Right lobe of liver (tissue), 6 donors: Measurements from ENCODE around the gene SLC25A45. TPM values are rescaled to one million over a fixed set of nuclear protein-coding genes. Genes with fewer than 3 reads are reported as not detected.
A peak's percentile ranks its signal among the peaks of the same experiment; 100 is the strongest.

Experiments
- ATAC-seq, 4 donors: fragments of 200-7000 bp; cut with Tn5 transposase; one replicate each; pipeline ENCODE4 v1.9.1; 2020; ENCODE audit warnings: mild to moderate bottlenecking in 4 of 4, moderate library complexity in 4 of 4
- DNase-seq, 3 donors: peaks; one replicate each; pipeline ENCODE4 v3.0.0-alpha.2; 2020
- H3K27ac ChIP-seq, 3 donors: fragments of 200-600 bp; one replicate each; pipeline ENCODE4 v1.8.0; 2022
- H3K27me3 ChIP-seq, 2 donors: fragments of 200-600 bp; one replicate each; pipeline ENCODE4 v1.8.0; 2022
- H3K36me3 ChIP-seq, 4 donors: fragments of 200-600 bp; sonication (generic) in 1 of 4; one replicate each; pipeline versions ENCODE4 v1.5.1 to v1.8.0; 2017 to 2022; ENCODE audit warnings: control low read depth in 1 of 4
- H3K4me1 ChIP-seq, 4 donors: fragments of 200-600 bp; sonication (generic) in 1 of 4; one replicate each; pipeline versions ENCODE4 v1.5.1 to v1.8.0; 2017 to 2022; ENCODE audit warnings: control low read depth in 1 of 4
- H3K4me3 ChIP-seq, 3 donors: fragments of 200-600 bp; one replicate each; pipeline ENCODE4 v1.8.0; 2022
- H3K9me3 ChIP-seq, 4 donors: fragments of 200-600 bp; sonication (generic) in 1 of 4; one replicate each; pipeline versions ENCODE4 v1.5.1 to v1.8.0; 2017 to 2022; ENCODE audit warnings: control low read depth in 1 of 4
- POLR2A ChIP-seq: fragments of 450-650 bp; IDR thresholded peaks from one replicate; pipeline ENCODE4 v1.6.1; 2017; ENCODE audit warnings: antibody characterized with exemption, mild to moderate bottlenecking
- WGBS: methylation state at CpG from one replicate; pipeline ENCODE4 v1.1.6; 2018; ENCODE audit warnings: low coverage, low lambda C conversion rate; ENCODE audit not compliant: insufficient coverage; ENCODE audit errors: missing lambda C conversion rate; 5-methylcytosine and 5-hydroxymethylcytosine counted together
- intact Hi-C, 2 donors: fragments of 100-400 bp; cut with DNase I; formaldehyde crosslinking; loops; one replicate each; pipeline versions ENCODE4 v1.11.2 to v1.14.1; 2022
- total RNA-seq, 6 experiments: library from RNA; depleted of rRNA in 2 of 6; stranded (reverse); fragments of >200 nt in 2 of 6; fragmentation: NEBNext Ultra II Directional in 3 of 6; extraction: Animal tissue kit (Norgen Biotek cat#: 25700) in 3 of 6; gene quantifications; one replicate each; pipeline versions ENCODE4 v1.1.0 to v1.2.4, GENCODE V29; 2016 to 2023
- TF ChIP-seq, protein P1 (sequence below), 4 donors: fragments of 200-600 bp in 3 of 4; fragments of 450-650 bp in 1 of 4; IDR thresholded peaks; one replicate each; pipeline versions ENCODE4 v1.5.1 to v1.8.0; 2016 to 2022; ENCODE audit warnings: antibody characterized with exemption in 4 of 4, mild to moderate bottlenecking in 2 of 4
- donor health status: DM: no; HTN: yes; CAD: no.
- donor health status: DM: no; HTN: no; CAD: no.
- donor health status: DM: no; HTN: no; CAD: no.
- donor health status: DM: no; HTN: yes; CAD: no.
- donor health status: DM: no; HTN: yes; CAD: no.

Gene SLC25A45
- total RNA-seq, 6 experiments from 2014 or later: 7.5 to 17.5 (median 12.1) TPM

DNA sequence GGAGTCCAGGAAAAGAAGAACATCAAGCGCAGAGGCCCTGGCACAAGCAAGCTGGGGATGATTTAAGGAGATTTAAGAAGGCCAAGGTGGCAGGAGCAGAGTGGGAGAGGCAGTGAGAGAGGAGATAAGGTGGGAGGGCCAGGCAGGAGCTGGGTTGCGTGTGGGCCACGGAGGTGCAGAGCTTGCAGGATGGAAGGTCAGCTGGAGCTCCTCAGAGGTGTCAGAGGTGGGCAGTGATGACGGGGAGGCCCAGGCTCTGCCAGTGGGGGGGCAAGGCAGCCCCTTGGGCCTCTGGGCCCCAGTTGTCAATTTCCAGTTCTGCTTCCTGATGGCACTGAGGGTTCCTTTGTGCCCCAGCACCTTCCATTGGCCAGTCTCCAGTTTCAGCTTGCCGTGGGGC is 10.5 kb upstream of the SLC25A45 start:
- Histone ChIP-seq H3K4me3 (no peak overlapping the region), H3K36me3 (peaks cover 0 to 11% (median 5%) of the 10 kb centered on the region in 4 donors), H3K9me3 (no peaks in the 10 kb centered on the region), H3K27me3 (no peaks in the 10 kb centered on the region), H3K4me1 (peaks cover 0 to 10% (median 0%) of the 10 kb centered on the region in 4 donors), H3K27ac (no peak overlapping the region)
- ATAC-seq (no peak), DNase-seq (no peak)
- WGBS: 82% methylated on average over 3 of the region's 5 CpGs
- intact Hi-C loops: loop anchor here in 1 of 2 donors (5.0 kb wide), 1 partner anchor 36 kb away; no protein-coding TSS in a partner anchor
- TF ChIP-seq, protein P1, sequence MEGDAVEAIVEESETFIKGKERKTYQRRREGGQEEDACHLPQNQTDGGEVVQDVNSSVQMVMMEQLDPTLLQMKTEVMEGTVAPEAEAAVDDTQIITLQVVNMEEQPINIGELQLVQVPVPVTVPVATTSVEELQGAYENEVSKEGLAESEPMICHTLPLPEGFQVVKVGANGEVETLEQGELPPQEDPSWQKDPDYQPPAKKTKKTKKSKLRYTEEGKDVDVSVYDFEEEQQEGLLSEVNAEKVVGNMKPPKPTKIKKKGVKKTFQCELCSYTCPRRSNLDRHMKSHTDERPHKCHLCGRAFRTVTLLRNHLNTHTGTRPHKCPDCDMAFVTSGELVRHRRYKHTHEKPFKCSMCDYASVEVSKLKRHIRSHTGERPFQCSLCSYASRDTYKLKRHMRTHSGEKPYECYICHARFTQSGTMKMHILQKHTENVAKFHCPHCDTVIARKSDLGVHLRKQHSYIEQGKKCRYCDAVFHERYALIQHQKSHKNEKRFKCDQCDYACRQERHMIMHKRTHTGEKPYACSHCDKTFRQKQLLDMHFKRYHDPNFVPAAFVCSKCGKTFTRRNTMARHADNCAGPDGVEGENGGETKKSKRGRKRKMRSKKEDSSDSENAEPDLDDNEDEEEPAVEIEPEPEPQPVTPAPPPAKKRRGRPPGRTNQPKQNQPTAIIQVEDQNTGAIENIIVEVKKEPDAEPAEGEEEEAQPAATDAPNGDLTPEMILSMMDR (IDR thresholded peaks at IDR 0.05): no peak
- TF ChIP-seq POLR2A: no peak

DNA sequence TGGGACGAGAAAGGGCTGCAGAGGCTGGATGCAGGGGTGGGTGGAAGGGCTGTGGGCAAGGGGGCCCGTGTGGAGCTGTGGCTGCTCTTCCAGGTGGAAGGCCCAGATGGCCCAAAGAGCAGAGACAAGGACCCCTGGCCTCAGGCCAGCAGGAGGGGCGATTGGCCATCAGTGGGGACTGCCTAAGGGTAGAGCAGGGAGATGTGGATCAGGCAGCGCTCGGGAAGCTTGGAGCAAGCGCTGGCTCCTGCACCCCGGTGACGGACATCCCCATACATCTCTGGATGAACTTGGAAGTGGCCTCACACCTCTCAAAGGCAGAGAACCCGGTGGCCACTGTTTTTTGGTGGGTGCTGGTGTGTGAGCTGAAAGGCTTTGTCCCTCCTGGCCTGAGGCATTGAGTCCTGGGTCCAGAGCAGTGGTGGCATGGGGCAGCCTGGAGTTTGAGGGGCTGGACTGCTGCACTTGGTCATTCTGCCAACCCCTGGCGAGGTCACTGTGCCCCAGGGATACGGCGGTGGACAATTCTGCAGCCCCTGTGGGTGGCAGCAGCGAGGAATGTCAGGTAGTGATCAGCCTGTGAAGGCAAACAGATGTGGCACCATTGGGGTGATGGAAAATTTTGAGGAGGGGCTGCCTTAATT is 9.9 kb upstream of the SLC25A45 start:
- ATAC-seq (no peak), DNase-seq (peak in 1 of 3 donors; percentile 50)
- Histone ChIP-seq H3K4me1 (peaks cover 0 to 10% (median 2%) of the 10 kb centered on the region in 4 donors), H3K27ac (peak overlapping the region in 1 of 3 donors; percentile 33), H3K36me3 (peaks cover 0 to 11% (median 5%) of the 10 kb centered on the region in 4 donors), H3K9me3 (no peaks in the 10 kb centered on the region), H3K27me3 (no peaks in the 10 kb centered on the region), H3K4me3 (no peak overlapping the region)
- WGBS: 100% methylated on average over 2 of the region's 13 CpGs
- intact Hi-C loops: loop anchor here in 1 of 2 donors (5.0 kb wide), 1 partner anchor 35 kb away; no protein-coding TSS in a partner anchor
- TF ChIP-seq, protein P1 (IDR thresholded peaks at IDR 0.05): no peak
- TF ChIP-seq POLR2A: no peak

GRCh38 chr11:65390996-65391395 is 8.6 kb upstream of the SLC25A45 start:
- TF ChIP-seq, protein P1 (IDR thresholded peaks at IDR 0.05): no peak
- TF ChIP-seq POLR2A: no peak
- H3K9me3 ChIP-seq: no peaks in the 10 kb centered on the region
- WGBS: 63% methylated on average over 4 of the region's 9 CpGs
- no peaks in the 10 kb centered on the region for H3K27me3 ChIP-seq
- peak overlapping the region; percentile 31 to 59 (median 47) for H3K27ac ChIP-seq
- DNase-seq: peak in 1 of 3 donors; percentile 54
- H3K4me3 ChIP-seq: no peak overlapping the region
- peak; percentile 31 to 61 (median 36) for ATAC-seq
- H3K4me1 ChIP-seq: peaks cover 0 to 13% (median 4%) of the 10 kb centered on the region in 4 donors
- intact Hi-C loops: loop anchor here in 1 of 2 donors (5.0 kb wide), 1 partner anchor 34 kb away; no protein-coding TSS in a partner anchor
- H3K36me3 ChIP-seq: peaks cover 0 to 11% (median 3%) of the 10 kb centered on the region in 4 donors

- Histone ChIP-seq H3K4me1 (peaks cover 0 to 20% (median 4%) of the 10 kb centered on the region in 4 donors), H3K9me3 (no peaks in the 10 kb centered on the region), H3K27me3 (no peaks in the 10 kb centered on the region), H3K36me3 (peaks cover 0 to 11% (median 3%) of the 10 kb centered on the region in 4 donors), H3K27ac (peak overlapping the region; percentile 31 to 59 (median 47)), H3K4me3 (no peak overlapping the region)
- intact Hi-C loops: loop anchor here in 1 of 2 donors (5.0 kb wide), 1 partner anchor 33 kb away; no protein-coding TSS in a partner anchor
- 66% methylated on average over 7 of the region's 21 CpGs for WGBS
- peak in 1 of 4 donors; percentile 1 for ATAC-seq
- peak in 1 of 3 donors; percentile 47 for DNase-seq
- no peak for TF ChIP-seq POLR2A
- TF ChIP-seq, protein P1 (IDR thresholded peaks at IDR 0.05): no peak
Measured at GRCh38 chr11:65390099-65390941, 7.9 kb upstream of the SLC25A45 start.
